ENCODE data around the gene RGS3.
"Not testable (repeated sequence)": the region's sequence is repeated elsewhere in the genome, so short reads cannot be mapped to it uniquely, and the experiment has no call there.

RGS3 gene

DNA sequence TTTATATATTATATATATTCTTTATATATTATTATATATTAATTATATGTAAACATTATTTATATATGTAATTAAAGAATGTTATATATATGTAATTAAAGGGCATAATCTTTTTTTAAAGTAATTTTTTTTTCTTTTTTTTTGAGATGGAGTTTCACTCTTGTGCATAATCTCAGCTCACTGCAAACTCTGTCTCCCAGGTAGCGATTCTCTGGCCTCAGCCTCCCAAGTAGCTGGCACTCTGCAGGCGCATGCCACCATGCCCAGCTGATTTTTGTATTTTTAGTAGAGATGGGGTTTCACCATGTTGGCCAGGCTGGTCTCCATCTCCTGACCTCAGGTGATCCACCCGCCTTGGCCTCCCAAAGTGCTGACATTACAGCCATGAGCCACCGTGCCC is 27.6 kb downstream of the RGS3 start:
- H3K18ac ChIP-seq (ENCODE audit: low read depth in 1 of 2, low read length in 2 of 2); H2BK12ac ChIP-seq (ENCODE audit: low read length in 2 of 2): not testable (repeated sequence)

DNA sequence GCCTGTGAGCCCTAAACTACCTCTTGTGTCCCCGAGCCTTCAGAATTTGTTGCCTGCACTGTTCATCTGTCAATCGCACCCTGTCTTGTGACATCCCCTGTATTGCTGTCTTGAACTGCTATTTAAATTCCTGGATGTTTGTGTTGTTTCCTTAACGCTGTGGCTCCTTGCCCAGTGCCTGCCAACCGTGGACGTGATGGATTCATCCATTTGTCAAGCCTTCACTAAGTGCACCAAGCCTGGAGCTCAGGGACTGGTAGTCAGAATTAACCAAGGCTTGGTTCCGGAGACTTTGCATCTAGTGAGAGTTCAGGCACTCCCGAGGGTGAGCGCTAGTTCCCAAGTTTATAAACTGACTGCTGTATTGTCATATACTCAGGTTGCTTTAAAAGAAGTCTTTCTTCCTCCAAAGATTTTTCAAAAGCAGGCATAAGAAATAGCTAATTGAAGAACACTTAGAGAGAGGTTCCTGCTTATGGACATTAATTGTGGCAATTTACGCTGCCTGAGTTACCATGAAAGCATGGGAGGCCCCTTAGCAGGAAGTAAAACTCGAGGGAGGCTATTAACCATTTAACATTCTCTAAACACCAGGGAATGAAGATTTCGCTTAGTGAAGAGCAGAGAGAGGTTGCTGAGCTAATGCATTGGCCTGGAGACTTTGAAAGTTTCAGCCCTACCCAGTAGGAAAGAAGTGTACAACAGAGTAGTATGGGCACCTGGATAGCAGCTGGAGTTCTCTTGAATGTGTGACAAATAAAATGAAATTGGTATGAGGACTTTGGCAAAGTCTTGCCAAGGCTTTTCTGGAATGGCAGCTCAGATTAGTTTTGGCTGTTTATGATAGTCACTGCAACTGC is 29.0 kb downstream of the RGS3 start:
- Histone ChIP-seq H3K4ac (ENCODE audit: low read depth in 1 of 2, low read length in 2 of 2) (no peak overlapping the region), H3K23ac (ENCODE audit: low read length in 2 of 2) (no peak overlapping the region), H2AK5ac (ENCODE audit: low read length, severe bottlenecking) (no peak overlapping the region), H3K36me3 (ENCODE audit: control insufficient read depth in 1 of 2, insufficient read depth in 2 of 2, low read depth in 1 of 2, low read length in 2 of 2) (no peaks in the 10 kb centered on the region), H3K9ac (ENCODE audit: low read length) (no peak overlapping the region), H3K27me3 (ENCODE audit: control insufficient read depth in 1 of 2, insufficient read depth in 1 of 2, low read length in 2 of 2) (peaks cover 0 to 9% of the 10 kb centered on the region in 2 experiments), H3K27ac (ENCODE audit: low read length, poor library complexity, severe bottlenecking) (peak overlapping the region; percentile 7), H3K4me3 (ENCODE audit: insufficient read depth in 1 of 2, low read depth in 1 of 2, low read length in 2 of 2) (no peak overlapping the region), H4K91ac (ENCODE audit: low read length) (no peak overlapping the region), H3K14ac (ENCODE audit: low read length in 2 of 2) (no peak overlapping the region), H2BK12ac (ENCODE audit: low read length in 2 of 2) (peak overlapping the region in 1 of 2 experiments; percentile 25), H2AFZ (ENCODE audit: low read depth, low read length) (no peak overlapping the region), H2BK5ac (ENCODE audit: low read depth, low read length, poor library complexity, severe bottlenecking) (no peak overlapping the region), H2BK120ac (ENCODE audit: low read depth, low read length) (no peak overlapping the region), H3K4me2 (ENCODE audit: low read length, poor library complexity, severe bottlenecking) (no peak overlapping the region), H3K4me1 (ENCODE audit: control insufficient read depth, insufficient read depth, low read depth, low read length) (peaks cover 10% of the 10 kb centered on the region), H3K79me1 (replicated peaks; ENCODE audit: low read length, poor library complexity, severe bottlenecking) (no peaks in the 10 kb centered on the region), H2BK15ac (ENCODE audit: low read depth, poor library complexity, severe bottlenecking) (no peak overlapping the region), H4K8ac (ENCODE audit: low read length) (no peak overlapping the region), H3K9me3 (ENCODE audit: control insufficient read depth, low read length) (no peaks in the 10 kb centered on the region), H3K18ac (ENCODE audit: low read depth in 1 of 2, low read length in 2 of 2) (peak overlapping the region in 1 of 2 experiments; percentile 31)
- peak; percentile 45 for DNase-seq
- whole genome bisulfite sequencing = 43% methylated on average over 8 of the region's 11 CpGs

More for the DNA sequence above, 27.6 kb downstream of the RGS3 start:
- not testable (repeated sequence) for H3K4me1 ChIP-seq (ENCODE audit: control insufficient read depth, insufficient read depth, low read depth, low read length); H3K9ac ChIP-seq (ENCODE audit: low read length); H3K4me3 ChIP-seq (ENCODE audit: insufficient read depth in 1 of 2, low read depth in 1 of 2, low read length in 2 of 2); H3K4me2 ChIP-seq (ENCODE audit: low read length, poor library complexity, severe bottlenecking); H3K9me3 ChIP-seq (ENCODE audit: control insufficient read depth, low read length); H3K14ac ChIP-seq (ENCODE audit: low read length in 2 of 2); H4K91ac ChIP-seq (ENCODE audit: low read length); H3K4ac ChIP-seq (ENCODE audit: low read depth in 1 of 2, low read length in 2 of 2); H3K27ac ChIP-seq (ENCODE audit: low read length, poor library complexity, severe bottlenecking); H3K36me3 ChIP-seq (ENCODE audit: control insufficient read depth in 1 of 2, insufficient read depth in 2 of 2, low read depth in 1 of 2, low read length in 2 of 2); H3K27me3 ChIP-seq (ENCODE audit: control insufficient read depth in 1 of 2, insufficient read depth in 1 of 2, low read length in 2 of 2); H2AK5ac ChIP-seq (ENCODE audit: low read length, severe bottlenecking); H2BK5ac ChIP-seq (ENCODE audit: low read depth, low read length, poor library complexity, severe bottlenecking); H3K79me1 ChIP-seq (replicated peaks; ENCODE audit: low read length, poor library complexity, severe bottlenecking); H3K23ac ChIP-seq (ENCODE audit: low read length in 2 of 2); H4K8ac ChIP-seq (ENCODE audit: low read length); DNase-seq; H2BK120ac ChIP-seq (ENCODE audit: low read depth, low read length); H2BK15ac ChIP-seq (ENCODE audit: low read depth, poor library complexity, severe bottlenecking); H2AFZ ChIP-seq (ENCODE audit: low read depth, low read length)
- 99% methylated on average over 4 of the region's 4 CpGs for WGBS

DNA sequence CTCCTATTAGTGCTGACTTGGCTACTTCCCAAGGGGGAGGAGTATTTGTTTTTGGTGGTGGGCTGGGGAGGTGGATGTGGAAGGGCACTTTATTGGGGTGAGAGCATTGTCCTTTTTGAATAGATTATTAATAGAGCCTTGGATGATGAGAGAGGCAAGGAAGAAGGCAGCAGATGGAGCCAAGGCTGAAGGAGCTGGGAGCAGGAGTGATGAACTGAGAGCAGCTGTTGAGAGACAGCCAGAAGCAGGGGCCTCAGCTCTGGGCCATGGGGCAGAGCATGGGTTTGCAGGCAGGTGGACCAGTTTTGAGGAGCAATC is 29.6 kb downstream of the RGS3 start:
- peaks cover 0 to 13% of the 10 kb centered on the region in 2 experiments for H3K27me3 ChIP-seq (ENCODE audit: control insufficient read depth in 1 of 2, insufficient read depth in 1 of 2, low read length in 2 of 2)
- H3K4ac ChIP-seq (ENCODE audit: low read depth in 1 of 2, low read length in 2 of 2) = peak overlapping the region in 1 of 2 experiments; percentile 37
- H2BK5ac ChIP-seq (ENCODE audit: low read depth, low read length, poor library complexity, severe bottlenecking) = no peak overlapping the region
- no peak overlapping the region for H3K9ac ChIP-seq (ENCODE audit: low read length)
- peak overlapping the region; percentile 26 for H2BK15ac ChIP-seq (ENCODE audit: low read depth, poor library complexity, severe bottlenecking)
- no peak overlapping the region for H3K4me2 ChIP-seq (ENCODE audit: low read length, poor library complexity, severe bottlenecking)
- H3K79me1 ChIP-seq (replicated peaks; ENCODE audit: low read length, poor library complexity, severe bottlenecking) = no peaks in the 10 kb centered on the region
- H3K27ac ChIP-seq (ENCODE audit: low read length, poor library complexity, severe bottlenecking) = no peak overlapping the region
- DNase-seq = no peak
- H4K8ac ChIP-seq (ENCODE audit: low read length) = no peak overlapping the region
- peak overlapping the region in 1 of 2 experiments; percentile 17 for H3K23ac ChIP-seq (ENCODE audit: low read length in 2 of 2)
- H3K9me3 ChIP-seq (ENCODE audit: control insufficient read depth, low read length) = no peaks in the 10 kb centered on the region
- no peak overlapping the region for H2AFZ ChIP-seq (ENCODE audit: low read depth, low read length)
- no peaks in the 10 kb centered on the region for H3K36me3 ChIP-seq (ENCODE audit: control insufficient read depth in 1 of 2, insufficient read depth in 2 of 2, low read depth in 1 of 2, low read length in 2 of 2)
- peaks cover 10% of the 10 kb centered on the region for H3K4me1 ChIP-seq (ENCODE audit: control insufficient read depth, insufficient read depth, low read depth, low read length)
- H3K14ac ChIP-seq (ENCODE audit: low read length in 2 of 2) = peak overlapping the region in 1 of 2 experiments; percentile 45
- H3K4me3 ChIP-seq (ENCODE audit: insufficient read depth in 1 of 2, low read depth in 1 of 2, low read length in 2 of 2) = no peak overlapping the region
- H4K91ac ChIP-seq (ENCODE audit: low read length) = peak overlapping the region; percentile 11
- no peak overlapping the region for H2BK120ac ChIP-seq (ENCODE audit: low read depth, low read length)
- H3K18ac ChIP-seq (ENCODE audit: low read depth in 1 of 2, low read length in 2 of 2) = peak overlapping the region in 1 of 2 experiments; percentile 45
- H2BK12ac ChIP-seq (ENCODE audit: low read length in 2 of 2) = no peak overlapping the region
- H2AK5ac ChIP-seq (ENCODE audit: low read length, severe bottlenecking) = peak overlapping the region; percentile 39

DNA sequence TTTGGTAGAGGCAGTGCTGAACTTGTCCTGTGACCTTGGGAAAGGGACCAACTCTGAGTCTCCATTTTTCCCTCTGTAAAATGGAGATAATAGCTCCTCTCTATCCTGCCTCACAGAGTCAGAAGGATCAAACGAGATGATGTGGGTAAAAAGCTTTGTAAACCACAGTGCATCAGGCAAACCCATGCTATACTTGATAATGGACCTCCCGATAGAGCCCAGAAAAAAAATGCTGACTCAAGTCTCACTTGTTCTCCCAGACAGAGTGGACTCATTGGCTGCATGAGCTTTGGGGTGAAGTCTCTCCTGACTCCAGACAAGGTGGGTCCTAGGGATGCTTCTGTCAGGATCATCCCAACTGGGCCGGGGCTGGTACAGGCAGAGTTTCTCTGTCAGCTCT is 32.0 kb downstream of the RGS3 start:
- no peak overlapping the region for H3K4me3 ChIP-seq (ENCODE audit: insufficient read depth in 1 of 2, low read depth in 1 of 2, low read length in 2 of 2)
- no peak overlapping the region for H3K4ac ChIP-seq (ENCODE audit: low read depth in 1 of 2, low read length in 2 of 2)
- no peak overlapping the region for H3K14ac ChIP-seq (ENCODE audit: low read length in 2 of 2)
- no peaks in the 10 kb centered on the region for H3K79me1 ChIP-seq (replicated peaks; ENCODE audit: low read length, poor library complexity, severe bottlenecking)
- H3K18ac ChIP-seq (ENCODE audit: low read depth in 1 of 2, low read length in 2 of 2) = no peak overlapping the region
- no peak overlapping the region for H3K27ac ChIP-seq (ENCODE audit: low read length, poor library complexity, severe bottlenecking)
- peaks cover 10% of the 10 kb centered on the region for H3K4me1 ChIP-seq (ENCODE audit: control insufficient read depth, insufficient read depth, low read depth, low read length)
- DNase-seq = no peak
- no peak overlapping the region for H3K9ac ChIP-seq (ENCODE audit: low read length)
- no peak overlapping the region for H2BK120ac ChIP-seq (ENCODE audit: low read depth, low read length)
- H3K4me2 ChIP-seq (ENCODE audit: low read length, poor library complexity, severe bottlenecking) = no peak overlapping the region
- no peaks in the 10 kb centered on the region for H3K9me3 ChIP-seq (ENCODE audit: control insufficient read depth, low read length)
- no peak overlapping the region for H4K91ac ChIP-seq (ENCODE audit: low read length)
- WGBS = 94% methylated on average over 3 of the region's 3 CpGs
- H4K8ac ChIP-seq (ENCODE audit: low read length) = no peak overlapping the region
- no peak overlapping the region for H2BK5ac ChIP-seq (ENCODE audit: low read depth, low read length, poor library complexity, severe bottlenecking)
- H2BK12ac ChIP-seq (ENCODE audit: low read length in 2 of 2) = no peak overlapping the region
- H2AK5ac ChIP-seq (ENCODE audit: low read length, severe bottlenecking) = no peak overlapping the region
- H2BK15ac ChIP-seq (ENCODE audit: low read depth, poor library complexity, severe bottlenecking) = no peak overlapping the region
- H2AFZ ChIP-seq (ENCODE audit: low read depth, low read length) = no peak overlapping the region
- peaks cover 0 to 13% of the 10 kb centered on the region in 2 experiments for H3K27me3 ChIP-seq (ENCODE audit: control insufficient read depth in 1 of 2, insufficient read depth in 1 of 2, low read length in 2 of 2)
- no peak overlapping the region for H3K23ac ChIP-seq (ENCODE audit: low read length in 2 of 2)
- no peaks in the 10 kb centered on the region for H3K36me3 ChIP-seq (ENCODE audit: control insufficient read depth in 1 of 2, insufficient read depth in 2 of 2, low read depth in 1 of 2, low read length in 2 of 2)

Data from mesenchymal stem cell (in vitro differentiated cells and primary cell).